ENCODE results near the gene CMIP.
A peak's percentile ranks its signal among the peaks of the same experiment; 100 is the strongest.

- peak in 4 of 5 experiments; percentile 16 to 62 (median 34) for TF ChIP-seq CTCF (IDR thresholded peaks at IDR 0.05)
- TF ChIP-seq POLR2A (IDR thresholded peaks at IDR 0.05), result no peak
- no peak for TF ChIP-seq EP300 (IDR thresholded peaks at IDR 0.05; ENCODE audit: low read depth)
These were observed 53.1 kb downstream of the CMIP start for GRCh38 chr16:81497690-81498089.

All from transverse colon (tissue), 3 donors.